ENCODE data around the gene SMPD3. TPM values are rescaled to one million over a fixed set of nuclear protein-coding genes. Genes with fewer than 3 reads are reported as not detected.

SMPD3 gene
- total and polyA plus RNA-seq, 9 of the 15 experiments (the other 6 are each of a cell fraction or from before 2014, with no cell fraction given) = 0.03 to 1.2 (median 0.18) TPM

GRCh38 chr16:68395167-68395786 is 53.0 kb downstream of the SMPD3 start (continued):
- TF ChIP-seq, protein P1, sequence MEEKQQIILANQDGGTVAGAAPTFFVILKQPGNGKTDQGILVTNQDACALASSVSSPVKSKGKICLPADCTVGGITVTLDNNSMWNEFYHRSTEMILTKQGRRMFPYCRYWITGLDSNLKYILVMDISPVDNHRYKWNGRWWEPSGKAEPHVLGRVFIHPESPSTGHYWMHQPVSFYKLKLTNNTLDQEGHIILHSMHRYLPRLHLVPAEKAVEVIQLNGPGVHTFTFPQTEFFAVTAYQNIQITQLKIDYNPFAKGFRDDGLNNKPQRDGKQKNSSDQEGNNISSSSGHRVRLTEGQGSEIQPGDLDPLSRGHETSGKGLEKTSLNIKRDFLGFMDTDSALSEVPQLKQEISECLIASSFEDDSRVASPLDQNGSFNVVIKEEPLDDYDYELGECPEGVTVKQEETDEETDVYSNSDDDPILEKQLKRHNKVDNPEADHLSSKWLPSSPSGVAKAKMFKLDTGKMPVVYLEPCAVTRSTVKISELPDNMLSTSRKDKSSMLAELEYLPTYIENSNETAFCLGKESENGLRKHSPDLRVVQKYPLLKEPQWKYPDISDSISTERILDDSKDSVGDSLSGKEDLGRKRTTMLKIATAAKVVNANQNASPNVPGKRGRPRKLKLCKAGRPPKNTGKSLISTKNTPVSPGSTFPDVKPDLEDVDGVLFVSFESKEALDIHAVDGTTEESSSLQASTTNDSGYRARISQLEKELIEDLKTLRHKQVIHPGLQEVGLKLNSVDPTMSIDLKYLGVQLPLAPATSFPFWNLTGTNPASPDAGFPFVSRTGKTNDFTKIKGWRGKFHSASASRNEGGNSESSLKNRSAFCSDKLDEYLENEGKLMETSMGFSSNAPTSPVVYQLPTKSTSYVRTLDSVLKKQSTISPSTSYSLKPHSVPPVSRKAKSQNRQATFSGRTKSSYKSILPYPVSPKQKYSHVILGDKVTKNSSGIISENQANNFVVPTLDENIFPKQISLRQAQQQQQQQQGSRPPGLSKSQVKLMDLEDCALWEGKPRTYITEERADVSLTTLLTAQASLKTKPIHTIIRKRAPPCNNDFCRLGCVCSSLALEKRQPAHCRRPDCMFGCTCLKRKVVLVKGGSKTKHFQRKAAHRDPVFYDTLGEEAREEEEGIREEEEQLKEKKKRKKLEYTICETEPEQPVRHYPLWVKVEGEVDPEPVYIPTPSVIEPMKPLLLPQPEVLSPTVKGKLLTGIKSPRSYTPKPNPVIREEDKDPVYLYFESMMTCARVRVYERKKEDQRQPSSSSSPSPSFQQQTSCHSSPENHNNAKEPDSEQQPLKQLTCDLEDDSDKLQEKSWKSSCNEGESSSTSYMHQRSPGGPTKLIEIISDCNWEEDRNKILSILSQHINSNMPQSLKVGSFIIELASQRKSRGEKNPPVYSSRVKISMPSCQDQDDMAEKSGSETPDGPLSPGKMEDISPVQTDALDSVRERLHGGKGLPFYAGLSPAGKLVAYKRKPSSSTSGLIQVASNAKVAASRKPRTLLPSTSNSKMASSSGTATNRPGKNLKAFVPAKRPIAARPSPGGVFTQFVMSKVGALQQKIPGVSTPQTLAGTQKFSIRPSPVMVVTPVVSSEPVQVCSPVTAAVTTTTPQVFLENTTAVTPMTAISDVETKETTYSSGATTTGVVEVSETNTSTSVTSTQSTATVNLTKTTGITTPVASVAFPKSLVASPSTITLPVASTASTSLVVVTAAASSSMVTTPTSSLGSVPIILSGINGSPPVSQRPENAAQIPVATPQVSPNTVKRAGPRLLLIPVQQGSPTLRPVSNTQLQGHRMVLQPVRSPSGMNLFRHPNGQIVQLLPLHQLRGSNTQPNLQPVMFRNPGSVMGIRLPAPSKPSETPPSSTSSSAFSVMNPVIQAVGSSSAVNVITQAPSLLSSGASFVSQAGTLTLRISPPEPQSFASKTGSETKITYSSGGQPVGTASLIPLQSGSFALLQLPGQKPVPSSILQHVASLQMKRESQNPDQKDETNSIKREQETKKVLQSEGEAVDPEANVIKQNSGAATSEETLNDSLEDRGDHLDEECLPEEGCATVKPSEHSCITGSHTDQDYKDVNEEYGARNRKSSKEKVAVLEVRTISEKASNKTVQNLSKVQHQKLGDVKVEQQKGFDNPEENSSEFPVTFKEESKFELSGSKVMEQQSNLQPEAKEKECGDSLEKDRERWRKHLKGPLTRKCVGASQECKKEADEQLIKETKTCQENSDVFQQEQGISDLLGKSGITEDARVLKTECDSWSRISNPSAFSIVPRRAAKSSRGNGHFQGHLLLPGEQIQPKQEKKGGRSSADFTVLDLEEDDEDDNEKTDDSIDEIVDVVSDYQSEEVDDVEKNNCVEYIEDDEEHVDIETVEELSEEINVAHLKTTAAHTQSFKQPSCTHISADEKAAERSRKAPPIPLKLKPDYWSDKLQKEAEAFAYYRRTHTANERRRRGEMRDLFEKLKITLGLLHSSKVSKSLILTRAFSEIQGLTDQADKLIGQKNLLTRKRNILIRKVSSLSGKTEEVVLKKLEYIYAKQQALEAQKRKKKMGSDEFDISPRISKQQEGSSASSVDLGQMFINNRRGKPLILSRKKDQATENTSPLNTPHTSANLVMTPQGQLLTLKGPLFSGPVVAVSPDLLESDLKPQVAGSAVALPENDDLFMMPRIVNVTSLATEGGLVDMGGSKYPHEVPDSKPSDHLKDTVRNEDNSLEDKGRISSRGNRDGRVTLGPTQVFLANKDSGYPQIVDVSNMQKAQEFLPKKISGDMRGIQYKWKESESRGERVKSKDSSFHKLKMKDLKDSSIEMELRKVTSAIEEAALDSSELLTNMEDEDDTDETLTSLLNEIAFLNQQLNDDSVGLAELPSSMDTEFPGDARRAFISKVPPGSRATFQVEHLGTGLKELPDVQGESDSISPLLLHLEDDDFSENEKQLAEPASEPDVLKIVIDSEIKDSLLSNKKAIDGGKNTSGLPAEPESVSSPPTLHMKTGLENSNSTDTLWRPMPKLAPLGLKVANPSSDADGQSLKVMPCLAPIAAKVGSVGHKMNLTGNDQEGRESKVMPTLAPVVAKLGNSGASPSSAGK (IDR thresholded peaks at IDR 0.05) = no peak
- TF ChIP-seq ZBTB26 (CRISPR knock-in tag; IDR thresholded peaks at IDR 0.05) (no peak), DEAF1 (CRISPR knock-in tag; IDR thresholded peaks at IDR 0.05) (no peak)
- TF ChIP-seq, protein P2, sequence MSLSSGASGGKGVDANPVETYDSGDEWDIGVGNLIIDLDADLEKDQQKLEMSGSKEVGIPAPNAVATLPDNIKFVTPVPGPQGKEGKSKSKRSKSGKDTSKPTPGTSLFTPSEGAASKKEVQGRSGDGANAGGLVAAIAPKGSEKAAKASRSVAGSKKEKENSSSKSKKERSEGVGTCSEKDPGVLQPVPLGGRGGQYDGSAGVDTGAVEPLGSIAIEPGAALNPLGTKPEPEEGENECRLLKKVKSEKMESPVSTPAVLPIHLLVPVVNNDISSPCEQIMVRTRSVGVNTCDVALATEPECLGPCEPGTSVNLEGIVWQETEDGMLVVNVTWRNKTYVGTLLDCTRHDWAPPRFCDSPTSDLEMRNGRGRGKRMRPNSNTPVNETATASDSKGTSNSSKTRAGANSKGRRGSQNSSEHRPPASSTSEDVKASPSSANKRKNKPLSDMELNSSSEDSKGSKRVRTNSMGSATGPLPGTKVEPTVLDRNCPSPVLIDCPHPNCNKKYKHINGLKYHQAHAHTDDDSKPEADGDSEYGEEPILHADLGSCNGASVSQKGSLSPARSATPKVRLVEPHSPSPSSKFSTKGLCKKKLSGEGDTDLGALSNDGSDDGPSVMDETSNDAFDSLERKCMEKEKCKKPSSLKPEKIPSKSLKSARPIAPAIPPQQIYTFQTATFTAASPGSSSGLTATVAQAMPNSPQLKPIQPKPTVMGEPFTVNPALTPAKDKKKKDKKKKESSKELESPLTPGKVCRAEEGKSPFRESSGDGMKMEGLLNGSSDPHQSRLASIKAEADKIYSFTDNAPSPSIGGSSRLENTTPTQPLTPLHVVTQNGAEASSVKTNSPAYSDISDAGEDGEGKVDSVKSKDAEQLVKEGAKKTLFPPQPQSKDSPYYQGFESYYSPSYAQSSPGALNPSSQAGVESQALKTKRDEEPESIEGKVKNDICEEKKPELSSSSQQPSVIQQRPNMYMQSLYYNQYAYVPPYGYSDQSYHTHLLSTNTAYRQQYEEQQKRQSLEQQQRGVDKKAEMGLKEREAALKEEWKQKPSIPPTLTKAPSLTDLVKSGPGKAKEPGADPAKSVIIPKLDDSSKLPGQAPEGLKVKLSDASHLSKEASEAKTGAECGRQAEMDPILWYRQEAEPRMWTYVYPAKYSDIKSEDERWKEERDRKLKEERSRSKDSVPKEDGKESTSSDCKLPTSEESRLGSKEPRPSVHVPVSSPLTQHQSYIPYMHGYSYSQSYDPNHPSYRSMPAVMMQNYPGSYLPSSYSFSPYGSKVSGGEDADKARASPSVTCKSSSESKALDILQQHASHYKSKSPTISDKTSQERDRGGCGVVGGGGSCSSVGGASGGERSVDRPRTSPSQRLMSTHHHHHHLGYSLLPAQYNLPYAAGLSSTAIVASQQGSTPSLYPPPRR (CRISPR knock-in tag; IDR thresholded peaks at IDR 0.05; ENCODE audit: borderline replicate concordance) = no peak
- TF ChIP-seq, protein P3, sequence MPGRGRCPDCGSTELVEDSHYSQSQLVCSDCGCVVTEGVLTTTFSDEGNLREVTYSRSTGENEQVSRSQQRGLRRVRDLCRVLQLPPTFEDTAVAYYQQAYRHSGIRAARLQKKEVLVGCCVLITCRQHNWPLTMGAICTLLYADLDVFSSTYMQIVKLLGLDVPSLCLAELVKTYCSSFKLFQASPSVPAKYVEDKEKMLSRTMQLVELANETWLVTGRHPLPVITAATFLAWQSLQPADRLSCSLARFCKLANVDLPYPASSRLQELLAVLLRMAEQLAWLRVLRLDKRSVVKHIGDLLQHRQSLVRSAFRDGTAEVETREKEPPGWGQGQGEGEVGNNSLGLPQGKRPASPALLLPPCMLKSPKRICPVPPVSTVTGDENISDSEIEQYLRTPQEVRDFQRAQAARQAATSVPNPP (IDR thresholded peaks at IDR 0.05; ENCODE audit: borderline replicate concordance, insufficient read depth, insufficient read length) = no peak
